COLO829 (cell line): ENCODE results near the gene RYR2.
"Not testable (repeated sequence)": the region's sequence is repeated elsewhere in the genome, so short reads cannot be mapped to it uniquely, and the experiment has no call there.

ENCODE experiments used
- DNase-seq: peaks from one replicate; pipeline ENCODE4 v3.0.0; 2012; ENCODE audit warnings: low spot score

Gene RYR2

GRCh38 chr1:237353918-237354317, 311.9 kb downstream of the RYR2 start:
- DNase-seq = no peak

DNA sequence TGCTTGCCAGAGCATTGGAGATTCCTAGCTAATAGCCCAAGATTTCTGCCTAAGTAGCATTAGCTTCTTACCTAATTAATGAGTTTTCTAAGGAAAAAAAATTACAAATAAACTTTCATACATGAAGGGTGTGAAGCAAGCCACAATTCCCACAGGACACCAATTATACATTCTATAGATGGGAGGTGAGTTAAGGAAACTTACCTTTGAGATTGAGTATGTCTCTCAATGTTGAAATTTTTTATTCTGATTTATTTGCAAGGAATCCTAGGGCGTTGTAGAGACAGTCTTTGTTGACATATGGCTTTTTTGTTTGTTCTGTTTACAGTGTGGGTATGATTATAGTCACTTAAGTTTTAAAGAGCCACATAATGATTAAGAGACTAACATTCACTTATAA, 313.0 kb downstream of the RYR2 start:
- no peak for DNase-seq

- DNase-seq = no peak
These were observed 316.6 kb downstream of the RYR2 start for GRCh38 chr1:237358555-237358954.

GRCh38 chr1:237367758-237368157, 325.8 kb downstream of the RYR2 start:
- no peak for DNase-seq

DNA sequence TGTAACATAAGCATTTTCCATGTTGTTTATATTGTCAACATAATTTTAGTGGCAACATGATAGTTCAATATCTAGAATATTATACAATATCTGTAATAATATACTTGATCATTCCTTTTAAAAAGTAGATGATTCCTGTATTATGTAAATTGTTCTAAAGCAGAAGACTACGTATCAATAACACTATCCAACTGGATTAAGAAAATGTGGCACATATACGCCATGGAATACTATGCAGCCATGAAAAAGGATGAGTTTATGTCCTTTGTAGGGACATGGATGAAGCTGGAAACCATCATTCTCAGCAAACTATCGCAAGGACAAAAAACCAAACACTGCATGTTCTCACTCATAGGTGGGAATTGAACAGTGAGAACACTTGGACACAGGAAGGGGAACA, 329.5 kb downstream of the RYR2 start:
- DNase-seq = not testable (repeated sequence)

DNA sequence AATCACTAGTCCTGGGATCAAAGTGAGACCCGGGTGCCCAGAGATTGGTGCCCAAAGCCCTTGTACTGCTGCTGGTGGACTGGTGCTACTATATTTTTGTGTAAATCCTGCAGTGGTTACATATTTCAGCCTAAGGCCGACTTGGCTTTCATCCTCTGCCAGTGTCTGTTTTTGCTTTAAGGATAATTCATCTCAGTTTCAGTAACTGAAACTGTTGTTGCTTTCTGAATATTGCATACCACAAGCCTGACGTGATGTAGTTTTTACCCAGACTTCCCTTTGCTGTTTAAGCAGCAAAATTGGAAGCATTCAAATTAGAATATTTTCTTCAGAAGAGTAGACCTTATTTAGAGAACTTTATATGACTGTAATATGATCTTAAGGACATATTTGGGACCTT, 341.8 kb downstream of the RYR2 start:
- DNase-seq = no peak

GRCh38 chr1:237384213-237384612, 342.2 kb downstream of the RYR2 start:
- no peak for DNase-seq

DNA sequence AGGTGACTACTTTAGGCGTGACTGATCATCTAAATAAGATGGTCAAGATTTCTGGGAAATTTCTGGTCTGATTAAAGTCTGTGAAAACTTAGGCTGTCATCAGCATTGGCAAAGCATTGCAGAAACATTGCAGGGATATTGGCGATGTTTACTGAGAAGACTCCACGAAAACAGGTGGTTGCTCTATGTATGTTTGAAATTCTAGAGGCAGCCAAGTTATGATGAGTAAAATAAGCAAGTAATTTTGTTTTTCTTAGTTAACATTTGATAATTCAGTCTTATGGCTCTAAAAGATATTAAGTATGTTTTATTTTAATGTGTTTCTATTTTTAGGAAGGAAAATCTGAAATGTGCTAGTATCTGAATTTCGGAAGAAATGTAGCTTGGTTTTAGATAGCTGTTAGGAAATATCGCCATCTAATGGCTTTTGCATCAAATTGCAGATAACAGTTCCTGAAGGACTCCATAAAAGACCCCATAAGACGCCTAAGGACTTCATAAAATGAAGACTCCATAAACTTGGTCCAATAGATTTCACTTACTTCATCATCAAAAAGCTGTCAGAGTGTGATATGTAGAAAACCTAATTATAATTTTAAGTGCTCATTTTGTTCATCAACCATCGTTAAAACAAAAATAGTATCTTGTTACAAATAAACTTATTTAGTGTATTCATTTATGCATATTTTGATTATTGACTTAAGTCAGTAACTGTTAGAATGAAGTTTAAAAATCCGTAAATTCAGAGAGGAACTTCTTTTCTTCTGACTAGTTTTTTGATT, 344.6 kb downstream of the RYR2 start:
- peak; percentile 50 for DNase-seq

DNA sequence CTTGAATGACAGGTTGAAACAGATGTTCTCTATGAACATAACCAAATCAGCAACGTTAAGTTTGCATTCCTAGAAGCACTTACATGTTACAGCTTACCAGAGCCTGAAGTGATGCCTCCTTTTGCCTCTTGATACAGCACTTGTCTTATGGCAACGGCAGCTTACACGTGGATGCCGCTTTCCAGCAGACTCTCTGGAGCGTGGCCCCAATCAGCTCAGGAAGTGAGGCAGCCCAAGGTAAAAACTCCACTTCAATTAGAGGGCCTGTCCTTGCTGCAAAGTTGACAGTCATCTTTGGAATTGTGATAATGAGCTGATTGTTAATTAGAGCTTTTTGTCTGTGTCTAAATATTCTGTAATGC, 345.1 kb downstream of the RYR2 start:
- DNase-seq = no peak

DNA sequence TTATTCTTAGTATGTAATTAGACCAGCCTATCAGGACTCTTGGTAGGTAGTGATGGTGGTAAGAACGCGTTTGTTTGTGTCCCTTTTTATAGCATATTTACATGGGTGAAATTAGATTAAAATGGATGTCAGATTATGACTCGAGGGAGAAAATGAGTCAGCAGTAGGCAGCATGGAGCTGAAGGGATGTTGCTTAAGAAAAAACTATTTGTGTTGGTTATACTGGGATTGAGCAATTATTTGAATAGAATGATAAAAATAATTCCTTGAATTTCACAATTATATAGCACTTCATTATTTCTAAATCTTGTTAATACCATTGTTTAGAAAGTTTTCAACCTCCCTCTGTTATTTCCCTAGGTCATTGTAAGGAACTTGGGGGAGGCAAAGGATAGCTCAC, 348.8 kb downstream of the RYR2 start:
- no peak for DNase-seq

GRCh38 chr1:237393632-237394031, 351.6 kb downstream of the RYR2 start:
- no peak for DNase-seq

DNA sequence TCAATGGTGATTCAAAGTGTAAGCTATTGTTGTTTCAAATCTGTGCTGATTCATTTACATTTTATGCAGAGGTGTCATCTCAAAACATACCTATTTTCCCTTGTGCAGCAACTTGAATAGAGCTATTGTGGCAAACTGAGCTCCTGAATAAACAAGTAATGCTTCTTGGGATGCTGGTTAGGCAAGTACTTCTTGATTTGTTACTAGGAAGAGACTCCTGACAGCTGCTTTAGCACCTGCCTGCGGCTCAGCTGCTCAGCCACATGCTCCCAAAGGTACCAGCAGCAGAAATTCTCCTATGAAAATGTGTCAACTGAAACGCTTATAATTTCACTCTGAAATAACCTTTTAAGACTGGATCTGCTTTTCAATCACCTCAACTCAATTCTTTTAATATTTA, 352.3 kb downstream of the RYR2 start:
- DNase-seq = no peak

- no peak for DNase-seq
These were observed 354.4 kb downstream of the RYR2 start for GRCh38 chr1:237396426-237396825.

GRCh38 chr1:237398751-237399150, 356.8 kb downstream of the RYR2 start:
- DNase-seq = no peak

DNA sequence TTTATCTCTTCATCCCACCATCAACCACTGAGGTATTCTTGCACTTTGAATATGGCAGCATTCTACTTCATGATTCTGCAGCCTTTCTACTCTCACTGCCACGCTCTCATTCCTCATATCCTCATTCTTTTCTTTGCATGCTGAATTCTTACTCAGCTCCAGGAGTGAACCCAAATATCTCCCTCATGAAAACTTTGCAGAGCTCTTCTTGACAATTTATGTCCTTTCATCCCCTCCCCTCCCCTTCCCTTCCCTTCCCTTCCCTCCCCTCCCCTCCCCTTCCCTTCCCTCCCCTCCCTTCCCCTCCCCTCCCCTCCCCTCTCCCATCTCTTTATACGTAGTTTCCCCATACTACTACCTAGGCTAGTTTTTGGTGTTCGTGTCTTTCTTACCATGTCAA, 363.9 kb downstream of the RYR2 start:
- no peak for DNase-seq

DNA sequence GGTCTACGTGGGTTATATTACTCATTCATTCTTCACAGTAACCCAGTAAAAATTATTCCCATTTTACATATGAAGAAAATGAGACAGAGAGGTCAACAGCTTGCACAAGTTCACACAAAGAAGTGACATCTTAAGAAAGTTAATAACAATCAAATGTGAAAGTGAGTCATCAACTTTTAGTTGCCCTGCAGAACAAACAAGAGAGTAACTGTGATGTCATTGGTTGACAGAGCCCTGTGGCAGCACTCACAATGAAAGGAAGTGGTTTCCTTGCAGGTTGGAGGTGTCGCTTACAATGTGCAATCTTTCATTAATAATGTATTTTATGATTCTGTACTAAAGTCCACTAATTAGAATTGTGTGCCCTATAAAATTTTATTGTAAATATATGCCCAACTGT, 369.6 kb downstream of the RYR2 start:
- DNase-seq = no peak

DNA sequence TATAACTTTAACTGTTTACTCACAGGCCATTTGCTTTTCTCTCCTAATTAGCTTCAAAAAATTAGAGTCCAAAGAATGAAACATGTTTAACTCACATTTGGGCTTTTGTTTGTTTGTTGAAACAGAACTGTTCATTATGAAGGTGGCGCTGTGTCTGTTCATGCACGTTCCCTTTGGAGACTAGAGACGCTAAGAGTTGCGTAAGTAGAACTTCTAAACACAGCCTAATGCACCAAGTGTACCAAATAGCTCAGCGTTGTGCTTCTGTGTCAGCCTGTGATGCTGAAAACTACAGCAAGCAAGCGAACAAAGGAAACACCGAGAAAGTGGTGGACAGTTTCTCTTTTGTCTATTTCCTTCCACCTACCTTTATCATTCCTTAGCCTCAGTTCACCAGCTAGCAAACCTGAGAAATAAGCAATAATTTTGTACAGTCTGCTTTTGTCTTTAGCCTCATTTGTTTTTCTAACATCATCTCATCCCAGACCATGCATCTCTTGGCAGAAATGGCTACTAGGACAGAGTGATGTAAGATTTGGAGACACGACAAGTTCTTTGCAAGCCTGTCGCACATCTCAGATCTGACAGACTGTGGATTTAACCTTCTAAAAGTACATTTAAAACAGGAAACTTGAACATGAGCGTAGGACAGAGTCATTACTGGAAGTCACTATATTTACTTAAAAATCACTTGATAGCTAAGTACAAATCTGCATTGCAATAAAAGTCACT, 375.1 kb downstream of the RYR2 start:
- DNase-seq = no peak

- DNase-seq = no peak
These were observed 386.8 kb downstream of the RYR2 start for GRCh38 chr1:237428809-237429208.

- DNase-seq = no peak
These were observed 387.3 kb downstream of the RYR2 start for GRCh38 chr1:237429252-237429651.

- DNase-seq = no peak
These were observed 389.5 kb downstream of the RYR2 start for GRCh38 chr1:237431448-237431847.

- no peak for DNase-seq
These were observed 398.4 kb downstream of the RYR2 start for GRCh38 chr1:237440346-237440745.

DNA sequence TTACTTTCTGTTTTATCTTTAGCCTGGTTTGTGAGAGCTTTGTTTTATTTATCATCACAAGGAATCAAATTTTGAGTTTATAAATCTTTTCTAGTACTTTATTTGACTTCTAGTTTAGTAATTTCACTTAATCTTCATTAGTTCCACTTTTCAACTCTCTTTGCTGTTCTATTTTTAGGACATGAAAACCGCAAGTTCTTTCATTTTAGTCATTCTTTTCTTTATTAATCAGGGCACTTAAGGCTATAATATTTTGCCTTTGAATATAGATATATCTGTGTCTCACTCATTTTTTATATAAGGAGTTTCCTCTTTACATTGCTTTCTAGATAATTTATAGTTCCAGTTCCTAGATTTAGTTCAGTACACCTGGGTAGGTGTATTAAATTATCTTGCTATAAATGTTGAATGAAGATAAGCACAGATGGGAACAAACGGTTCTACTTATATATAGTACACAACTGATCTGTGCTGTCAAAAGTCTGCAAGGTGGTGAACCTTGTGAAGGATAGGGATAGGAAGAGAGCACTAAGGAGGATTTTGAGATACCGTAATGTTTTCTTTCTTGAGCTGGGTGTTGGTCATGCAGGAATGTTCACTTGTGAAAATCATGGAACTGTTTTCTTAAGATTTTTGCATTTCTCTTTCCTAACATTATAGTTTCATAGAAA, 402.3 kb downstream of the RYR2 start:
- no peak for DNase-seq

DNA sequence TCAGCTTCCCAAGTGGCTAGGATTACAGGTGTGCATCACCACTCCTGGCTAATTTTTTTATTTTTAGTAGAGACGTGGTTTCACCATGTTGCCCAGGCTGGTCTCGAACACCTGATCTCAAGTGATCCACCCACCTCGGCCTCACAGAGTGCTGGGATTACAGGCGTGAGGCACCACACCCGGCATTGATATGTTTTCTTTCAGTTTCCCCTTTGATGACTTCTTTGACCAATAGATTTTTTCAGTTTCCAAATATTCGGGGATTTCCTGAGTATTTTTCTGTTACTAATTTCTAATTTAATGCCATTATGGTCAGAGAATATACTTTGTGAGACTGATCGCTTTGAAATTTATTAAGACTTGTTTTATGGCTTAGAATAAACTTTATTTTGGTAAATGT, 406.1 kb downstream of the RYR2 start:
- DNase-seq = no peak
